IMR-90 (cell line): Measurements from ENCODE around the gene SPG11. TPM values are rescaled to one million over a fixed set of nuclear protein-coding genes. Genes with fewer than 3 reads are reported as not detected.

Experiments used
- ATAC-seq: fragments of 200-7000 bp; cut with Tn5 transposase; 2 replicates; pipeline ENCODE4 v1.9.1; 2020; ENCODE audit warnings: low read depth, mild to moderate bottlenecking, moderate library complexity
- BruUV-seq: library from RNA; stranded (reverse); fragments of 400-500 nt; replicated peaks from 2 replicates; lab custom pipeline; 2021; lab: Mats Ljungman, UMichigan
- CTCF ChIA-PET: fragments of 300-600 bp; formaldehyde crosslinking; extraction: SDS; loops from one replicate; lab custom pipeline; 2021; ENCODE audit warnings: antibody characterized with exemption; lab: Yijun Ruan, JAX
- POLR2A ChIA-PET: fragments of 300-600 bp; sonication (Branson Sonifier 250); formaldehyde crosslinking; loops from one replicate; lab custom pipeline; 2022; ENCODE audit warnings: antibody characterized with exemption; ENCODE audit not compliant: unreplicated experiment; lab: Charles Lee
- DNase-seq: peaks from one replicate; pipeline ENCODE4 v3.0.0; 2013
- H2AFZ ChIP-seq: replicated peaks from 2 replicates; pipeline ENCODE3; 2013; ENCODE audit warnings: low read length, mild to moderate bottlenecking; ENCODE audit not compliant: poor library complexity
- H2AK5ac ChIP-seq: 2 replicates; pipeline ENCODE4 v1.6.1; 2013; ENCODE audit warnings: low read depth, low read length, inconsistent platforms
- H2AK9ac ChIP-seq: replicated peaks from 2 replicates; pipeline ENCODE3; 2013; ENCODE audit warnings: mild to moderate bottlenecking, low read depth, low read length, moderate library complexity; ENCODE audit not compliant: poor library complexity
- H2BK120ac ChIP-seq: 2 replicates; pipeline ENCODE4 v1.6.1; 2013; ENCODE audit warnings: low read depth, low read length, inconsistent platforms
- H2BK15ac ChIP-seq: 3 replicates; pipeline ENCODE4 v1.6.1; 2013; ENCODE audit warnings: low read depth, low read length, inconsistent platforms
- H2BK20ac ChIP-seq: 2 replicates; pipeline ENCODE4 v1.6.1; 2013; ENCODE audit warnings: low read depth, mild to moderate bottlenecking, inconsistent platforms, low read length, moderate library complexity
- H2BK5ac ChIP-seq: 2 replicates; pipeline ENCODE4 v1.6.1; 2013; ENCODE audit warnings: mild to moderate bottlenecking, low read depth, low read length, inconsistent platforms; ENCODE audit not compliant: poor library complexity, severe bottlenecking
- H3K14ac ChIP-seq: replicated peaks from 2 replicates; pipeline ENCODE4 v1.6.1; 2013; ENCODE audit warnings: low read depth, low read length, inconsistent platforms
- H3K18ac ChIP-seq: 2 replicates; pipeline ENCODE4 v1.6.1; 2013; ENCODE audit warnings: low read depth, low read length, control low read depth
- H3K23ac ChIP-seq: 2 replicates; pipeline ENCODE4 v1.6.1; 2013; ENCODE audit warnings: low read depth, low read length, inconsistent platforms
- H3K27ac ChIP-seq: 2 replicates; pipeline ENCODE4 v1.5.1; 2013; ENCODE audit warnings: mild to moderate bottlenecking, control low read depth, low read length; ENCODE audit not compliant: insufficient read depth
- H3K27me3 ChIP-seq: 2 replicates; pipeline ENCODE4 v1.6.1; 2013; ENCODE audit warnings: low read length; ENCODE audit not compliant: control insufficient read depth, insufficient read depth
- H3K36me3 ChIP-seq: 2 replicates; pipeline ENCODE4 v1.6.1; 2013; ENCODE audit warnings: low read length, mixed read lengths; ENCODE audit not compliant: control insufficient read depth, insufficient read depth
- H3K4ac ChIP-seq: 2 replicates; pipeline ENCODE4 v1.6.1; 2013; ENCODE audit warnings: low read depth, low read length, inconsistent platforms
- H3K4me1 ChIP-seq: 2 replicates; pipeline ENCODE4 v1.6.1; 2013; ENCODE audit warnings: low read length, mixed read lengths; ENCODE audit not compliant: control insufficient read depth, insufficient read depth
- H3K4me2 ChIP-seq: 2 replicates; pipeline ENCODE4 v1.6.1; 2013; ENCODE audit warnings: low read depth, mild to moderate bottlenecking, control low read depth, low read length, moderate library complexity
- H3K4me3 ChIP-seq: 2 replicates; pipeline ENCODE4 v1.5.1; 2013; ENCODE audit warnings: low read depth, mild to moderate bottlenecking, control low read depth, low read length, moderate library complexity; ENCODE audit not compliant: insufficient read depth
- H3K56ac ChIP-seq: 2 replicates; pipeline ENCODE4 v1.6.1; 2013; ENCODE audit warnings: low read length, inconsistent platforms; ENCODE audit not compliant: insufficient read depth; ENCODE audit errors: extremely low read depth
- H3K79me1 ChIP-seq, 2 experiments: 2 replicates each; pipeline ENCODE4 v1.6.1; 2013; ENCODE audit warnings: low read length in 2 of 2, inconsistent platforms in 1 of 2, low read depth in 1 of 2
- H3K9ac ChIP-seq: 2 replicates; pipeline ENCODE4 v1.6.1; 2013; ENCODE audit warnings: low read depth, low read length, control low read depth
- H3K9me1 ChIP-seq: 2 replicates; pipeline ENCODE4 v1.6.1; 2013; ENCODE audit warnings: low read length, inconsistent platforms; ENCODE audit not compliant: insufficient read depth
- H3K9me3 ChIP-seq: 2 replicates; pipeline ENCODE4 v1.6.1; 2013; ENCODE audit warnings: low read length; ENCODE audit not compliant: control insufficient read depth, insufficient read depth
- H4K20me1 ChIP-seq: 2 replicates; pipeline ENCODE4 v1.6.1; 2013; ENCODE audit warnings: low read length, inconsistent platforms; ENCODE audit not compliant: insufficient read depth
- H4K5ac ChIP-seq: 2 replicates; pipeline ENCODE4 v1.6.1; 2013; ENCODE audit warnings: mild to moderate bottlenecking, low read depth, low read length, control low read depth
- H4K8ac ChIP-seq, 2 experiments: 2 replicates each; pipeline ENCODE4 v1.6.1; 2013; ENCODE audit warnings: low read depth in 2 of 2, low read length in 2 of 2, control low read depth in 1 of 2, inconsistent platforms in 1 of 2
- H4K91ac ChIP-seq: 2 replicates; pipeline ENCODE4 v1.6.1; 2013; ENCODE audit warnings: low read depth, low read length, inconsistent platforms; ENCODE audit not compliant: insufficient read depth
- BHLHE40 ChIP-seq: fragments of 150-350 bp; IDR thresholded peaks from 2 replicates; pipeline ENCODE4 v1.6.1; 2016; ENCODE audit warnings: mild to moderate bottlenecking, low read depth, low read length
- CTCF ChIP-seq: conservative IDR thresholded peaks from 2 replicates; pipeline ENCODE4 v1.5.1; 2012; ENCODE audit warnings: mild to moderate bottlenecking, low read depth, low read length, improper control_type of control experiment
- NFE2L2 ChIP-seq: fragments of 150-350 bp; IDR thresholded peaks from 2 replicates; pipeline ENCODE4 v1.6.1; 2016; ENCODE audit warnings: low read depth, mild to moderate bottlenecking, low read length
- POLR2A ChIP-seq: IDR thresholded peaks from 2 replicates; pipeline ENCODE4 v1.6.1; 2012; ENCODE audit warnings: mild to moderate bottlenecking, low read depth, low read length
- RAD21 ChIP-seq: IDR thresholded peaks from 2 replicates; pipeline ENCODE4 v1.6.1; 2012; ENCODE audit warnings: low read length, improper control_type of control experiment
- RFX5 ChIP-seq: IDR thresholded peaks from 2 replicates; pipeline ENCODE4 v1.8.0; 2012; ENCODE audit warnings: low read depth, mild to moderate bottlenecking, low read length, moderate library complexity
- WGBS, 2 experiments: methylation state at CpG; one replicate each; pipeline versions ENCODE4 v1.1.5 to v1.1.7; 2013; ENCODE audit warnings: missing lambda C conversion rate in 2 of 2; ENCODE audit not compliant: insufficient read length in 1 of 2; ENCODE audit errors: extremely low coverage in 2 of 2; 5-methylcytosine and 5-hydroxymethylcytosine counted together
- dilution Hi-C: fragments of 300-500 bp; cut with HindIII; formaldehyde crosslinking; loops from one replicate; pipeline ENCODE4 v1.14.3; 2018; ENCODE audit warnings: low sequenced_read_pairs; ENCODE audit not compliant: unreplicated experiment
- in situ Hi-C: fragments of 300-500 bp; cut with MboI; formaldehyde crosslinking; loops from 3 replicates; pipeline ENCODE4 v1.14.3; 2019; ENCODE audit warnings: low sequenced_read_pairs, inconsistent platforms, mixed read lengths
- intact Hi-C: fragments of 100-400 bp; cut with micrococcal nuclease; formaldehyde crosslinking; loops from 2 replicates; pipeline ENCODE4 v1.10.0; 2022
- polyA plus RNA-seq, 3 experiments: library from polyadenylated mRNA; depleted of rRNA; stranded (reverse); fragments of >200 nt; gene quantifications; 2 replicates each; pipeline ENCODE4 v1.2.3, GENCODE V29; 2012; ENCODE audit warnings: low replicate concordance in 1 of 3
- total RNA-seq: library from RNA; depleted of rRNA; stranded (reverse); fragments of >200 nt; gene quantifications from 2 replicates; pipeline ENCODE4 v1.2.3, GENCODE V29; 2012
- TF ChIP-seq, protein P1 (sequence below): fragments of 150-350 bp; IDR thresholded peaks from 2 replicates; pipeline ENCODE4 v1.6.1; 2017; ENCODE audit warnings: mild to moderate bottlenecking, antibody characterized with exemption, low read length, low read depth

Gene SPG11
- total and polyA plus RNA-seq, 2 of the 4 experiments (the other 2 are of a cell fraction): 30.8 to 32.6 TPM

DNA sequence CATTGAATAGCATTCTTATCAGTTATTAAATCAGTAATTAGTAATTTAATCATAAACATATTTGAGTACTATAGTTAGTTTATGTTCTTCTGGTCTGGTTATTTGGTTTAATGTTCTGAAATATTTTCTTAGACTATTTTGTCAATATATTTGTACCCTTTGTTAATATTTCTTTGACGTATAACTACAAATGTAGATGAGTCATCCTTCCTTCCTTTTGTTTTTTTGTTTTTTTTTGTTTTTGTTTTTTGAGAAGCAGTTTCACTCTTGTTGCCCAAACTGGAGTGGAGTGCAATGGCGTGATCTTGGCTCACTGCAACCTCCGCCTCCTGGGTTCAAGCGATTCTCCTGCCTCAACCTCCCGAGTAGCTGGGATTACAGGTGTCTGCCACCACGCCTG is 143.9 kb downstream of the SPG11 start:
- no CpG with 5 or more reads among the region's 6 CpGs for WGBS, 2 experiments
- dilution Hi-C loops: no loop called here

More for the DNA sequence above, 143.9 kb downstream of the SPG11 start:
- ATAC-seq (no peak), DNase-seq (no peak)
- no peaks in the 10 kb centered on the region for H3K27me3 ChIP-seq
- H4K5ac ChIP-seq: no peak overlapping the region
- no TSS peak for BruUV-seq
- no peak overlapping the region for H2BK120ac ChIP-seq
- H3K23ac ChIP-seq: no peak overlapping the region
- H4K20me1 ChIP-seq: no peaks in the 10 kb centered on the region; the same call in 1 of the 2 replicates
- H3K9me1 ChIP-seq: peaks cover 3% of the 10 kb centered on the region
- H3K14ac ChIP-seq: no peak overlapping the region
- ChIA-PET CTCF (no interaction called here), POLR2A (no interaction called here)
- no peak overlapping the region for H2BK20ac ChIP-seq
- no peak overlapping the region for H3K4me2 ChIP-seq
- no peaks in the 10 kb centered on the region for H3K4me1 ChIP-seq
- no peak overlapping the region for H3K56ac ChIP-seq
- H2AK9ac ChIP-seq: no peak overlapping the region
- no peak overlapping the region for H4K8ac ChIP-seq
- H3K9ac ChIP-seq: no peak overlapping the region
- H2AK5ac ChIP-seq: no peak overlapping the region
- no peak overlapping the region for H2BK5ac ChIP-seq
- no peak for TF ChIP-seq POLR2A
- no peak for TF ChIP-seq RFX5
- TF ChIP-seq, protein P1, sequence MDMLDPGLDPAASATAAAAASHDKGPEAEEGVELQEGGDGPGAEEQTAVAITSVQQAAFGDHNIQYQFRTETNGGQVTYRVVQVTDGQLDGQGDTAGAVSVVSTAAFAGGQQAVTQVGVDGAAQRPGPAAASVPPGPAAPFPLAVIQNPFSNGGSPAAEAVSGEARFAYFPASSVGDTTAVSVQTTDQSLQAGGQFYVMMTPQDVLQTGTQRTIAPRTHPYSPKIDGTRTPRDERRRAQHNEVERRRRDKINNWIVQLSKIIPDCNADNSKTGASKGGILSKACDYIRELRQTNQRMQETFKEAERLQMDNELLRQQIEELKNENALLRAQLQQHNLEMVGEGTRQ: no peak
- 0 out of 2 replicates have a peak, but pooled peaks have one; percentile 7 for TF ChIP-seq NFE2L2
- TF ChIP-seq CTCF: no peak
- no peak for TF ChIP-seq RAD21
- TF ChIP-seq BHLHE40: no peak
- H3K18ac ChIP-seq: no peak overlapping the region
- H4K91ac ChIP-seq: no peak overlapping the region
- intact Hi-C loops (no loop called here), in situ Hi-C loops (no loop called here)
- H3K27ac ChIP-seq: no peak overlapping the region
- no peaks in the 10 kb centered on the region for H3K9me3 ChIP-seq
- no peak overlapping the region for H2BK15ac ChIP-seq
- no peak overlapping the region for H3K4me3 ChIP-seq
- peaks cover 24% of the 10 kb centered on the region for H3K36me3 ChIP-seq
- H3K4ac ChIP-seq: no peak overlapping the region
- peaks cover 7 to 16% of the 10 kb centered on the region in 2 experiments for H3K79me1 ChIP-seq
- no peak overlapping the region for H2AFZ ChIP-seq
